DMS53 treated with DMSO at 0.1 percent for 48 hours (cell line): Measurements from ENCODE around the gene ANKRD22.
"Not testable (repeated sequence)": the region's sequence is repeated elsewhere in the genome, so short reads cannot be mapped to it uniquely, and the experiment has no call there.

ENCODE experiments used
- DNase-seq: peaks from one replicate; lab custom pipeline; 2025; ENCODE audit not compliant: unreplicated experiment; lab: John Stamatoyannopoulos, UW

The ANKRD22 gene

DNA sequence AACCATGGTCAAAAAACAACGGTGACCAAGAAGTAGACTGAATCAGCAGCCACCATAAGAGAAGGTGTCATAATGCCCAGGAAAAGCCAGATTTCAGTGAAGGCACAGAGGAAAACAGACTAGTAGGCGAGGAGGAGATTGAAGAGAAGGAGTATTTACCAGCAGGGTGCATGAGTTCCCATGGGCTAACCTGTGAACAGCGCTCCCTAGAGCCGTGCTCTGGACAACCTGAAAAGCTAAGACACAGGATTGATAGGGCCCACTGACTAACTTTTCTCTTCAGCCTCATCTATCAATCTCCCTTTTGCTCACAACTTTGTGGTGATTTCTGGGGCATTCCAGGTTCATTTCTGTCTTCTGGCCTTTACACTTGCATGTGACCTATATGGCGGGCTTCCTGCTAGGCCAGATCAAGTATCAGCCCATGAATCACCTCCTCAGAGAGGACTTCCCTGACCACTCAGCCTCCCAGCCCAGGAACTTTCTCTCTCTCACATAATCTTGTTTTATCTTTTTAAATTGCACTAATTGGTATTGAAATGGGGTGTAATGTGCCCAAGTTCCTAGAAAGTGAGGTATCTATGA, 12.8 kb downstream of the ANKRD22 start:
- DNase-seq: no peak

DNA sequence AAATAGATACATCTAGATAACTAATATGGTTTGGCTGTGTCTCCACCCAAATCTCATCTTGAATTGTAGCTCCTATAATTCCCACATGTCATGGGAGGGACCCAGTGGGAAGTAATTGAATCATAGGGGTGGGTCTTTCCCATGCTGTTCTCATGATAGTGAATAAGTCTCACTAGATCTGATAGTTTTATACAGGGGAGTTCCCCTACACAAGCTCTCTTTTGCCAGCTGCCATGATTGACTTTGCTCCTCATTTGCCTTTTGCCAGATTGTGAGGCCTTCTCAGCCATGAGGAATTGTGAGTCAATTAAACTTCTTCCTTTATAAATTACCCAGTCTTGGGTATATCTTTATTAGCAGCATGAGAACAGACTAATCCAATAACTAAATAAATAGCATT, 14.0 kb downstream of the ANKRD22 start:
- not testable (repeated sequence) for DNase-seq

DNA sequence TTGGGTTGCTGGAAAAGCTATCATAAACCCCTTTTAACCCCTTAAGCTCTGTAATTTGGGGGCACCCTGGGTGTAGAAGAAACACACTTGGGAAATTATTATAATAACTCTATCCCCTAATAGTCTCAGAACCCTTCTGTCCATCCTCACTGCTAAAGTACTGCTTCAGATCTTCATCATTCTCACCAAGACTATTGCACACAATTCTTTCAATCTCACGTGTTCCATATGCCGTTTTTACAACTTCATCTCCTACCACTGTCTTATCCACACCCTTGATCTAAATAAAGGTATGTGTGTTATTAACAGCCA, 15.8 kb downstream of the ANKRD22 start:
- no peak for DNase-seq

GRCh38 chr10:88835096-88835909, 16.3 kb downstream of the ANKRD22 start:
- peak; percentile 79 for DNase-seq

GRCh38 chr10:88833723-88834122, 17.9 kb downstream of the ANKRD22 start:
- DNase-seq: no peak

DNA sequence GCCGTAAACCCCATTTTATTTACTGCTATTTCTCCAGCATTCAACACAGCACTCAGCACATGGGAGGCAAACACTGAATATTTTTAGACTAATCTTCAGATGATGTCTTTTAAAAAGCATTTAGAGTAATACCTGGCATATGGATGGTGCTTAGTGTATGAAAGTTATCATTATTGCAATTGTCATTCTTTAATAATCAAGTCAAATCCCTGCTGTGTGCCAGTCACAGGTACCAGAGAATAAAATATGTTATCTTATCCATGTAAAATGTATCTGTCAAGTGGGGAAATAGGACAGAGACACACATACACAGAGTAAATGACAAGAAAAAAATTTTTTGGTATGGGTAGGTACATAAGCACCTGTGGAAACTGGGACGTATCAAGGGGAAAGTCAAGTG, 18.5 kb downstream of the ANKRD22 start:
- DNase-seq: no peak

- DNase-seq: no peak
Observed at GRCh38 chr10:88832376-88832775, 19.3 kb downstream of the ANKRD22 start.

DNA sequence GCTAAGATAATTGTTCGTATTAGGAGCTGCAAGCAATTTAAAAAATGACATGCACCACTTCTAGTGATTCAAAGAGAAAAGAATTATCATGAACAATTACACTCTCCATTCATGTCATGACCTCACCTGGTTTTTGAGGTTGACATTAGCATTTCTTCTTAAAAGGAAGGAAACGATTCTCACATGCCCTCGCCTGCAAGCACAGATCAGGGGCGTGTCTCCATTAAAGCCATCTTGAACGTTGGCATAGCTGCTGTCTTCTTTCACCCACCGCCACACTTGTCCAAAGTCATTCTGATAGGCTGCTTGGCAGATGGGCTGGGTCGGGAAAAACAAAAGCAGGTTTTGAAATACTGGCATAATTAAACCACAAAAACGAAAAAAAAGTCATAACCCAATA, 19.9 kb downstream of the ANKRD22 start:
- no peak for DNase-seq

GRCh38 chr10:88830643-88831268, 20.9 kb downstream of the ANKRD22 start:
- DNase-seq: no peak

DNA sequence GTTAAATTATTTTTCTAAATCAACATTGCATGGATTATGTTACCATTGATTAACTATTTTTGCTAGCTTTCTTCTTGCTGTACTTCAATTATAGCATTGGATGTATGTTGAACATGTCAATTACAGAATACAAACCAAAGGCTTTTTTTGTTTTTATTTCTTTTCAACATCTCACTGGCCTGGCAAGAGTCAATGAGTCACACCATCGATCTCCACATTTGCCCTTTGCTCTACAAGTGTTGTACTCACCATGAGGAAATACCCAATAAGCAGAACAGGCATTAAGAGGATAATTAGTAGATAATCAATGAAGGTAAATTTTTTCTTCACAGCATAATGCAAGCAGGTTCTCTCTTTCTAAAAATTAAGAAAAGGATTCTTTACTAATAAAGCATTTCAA, 23.3 kb downstream of the ANKRD22 start:
- DNase-seq: no peak

GRCh38 chr10:88827671-88828070, 24.0 kb downstream of the ANKRD22 start:
- no peak for DNase-seq

DNA sequence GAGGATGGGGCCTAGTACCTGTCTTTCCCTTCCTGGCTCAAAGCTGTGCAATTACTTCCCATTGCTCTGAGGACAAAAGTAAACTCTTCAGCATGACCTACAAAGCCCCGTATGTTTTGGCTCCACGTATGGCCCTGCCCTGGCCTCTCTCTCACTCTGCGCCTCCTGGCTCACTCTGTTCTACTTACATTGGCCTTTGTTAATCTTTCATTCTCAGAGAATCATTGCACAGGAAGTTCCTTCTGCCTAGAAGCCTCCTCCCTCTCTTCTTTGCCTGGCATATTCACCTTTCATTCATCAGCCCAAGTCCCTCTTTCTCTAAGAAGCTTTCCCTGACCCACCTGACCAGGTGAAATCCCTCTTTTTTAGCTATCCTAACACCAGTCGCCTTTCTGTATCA, 25.3 kb downstream of the ANKRD22 start:
- no peak for DNase-seq

DNA sequence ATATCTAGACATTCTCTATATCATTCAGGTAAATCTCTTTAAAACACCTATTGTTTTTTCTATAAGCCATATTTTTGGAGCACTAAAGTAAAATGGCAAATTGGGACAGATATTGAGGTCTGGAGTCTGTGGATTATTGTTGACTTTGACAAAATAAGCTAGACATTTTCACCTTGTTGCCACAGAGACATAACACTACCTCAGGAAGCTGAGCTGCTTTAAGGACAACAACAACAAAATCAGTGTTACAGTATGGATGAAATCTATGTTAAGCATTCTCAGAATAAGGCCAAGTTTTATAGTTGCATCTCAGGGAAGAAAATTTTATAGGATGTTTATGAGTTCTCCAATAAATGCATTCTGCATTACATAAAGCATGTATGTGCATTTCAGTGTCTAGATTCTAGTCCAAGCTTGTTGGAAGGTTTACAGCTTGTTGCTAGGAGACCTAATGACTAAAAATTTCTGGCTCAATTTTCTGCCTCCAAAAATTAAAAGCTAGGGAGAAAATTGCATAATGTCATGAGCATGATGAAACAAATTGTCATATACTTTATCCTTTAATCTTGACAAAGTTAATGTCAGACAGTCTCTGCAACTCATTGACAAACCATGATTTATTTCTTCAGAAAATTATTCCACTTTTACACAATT, 30.8 kb downstream of the ANKRD22 start:
- no peak for DNase-seq

DNA sequence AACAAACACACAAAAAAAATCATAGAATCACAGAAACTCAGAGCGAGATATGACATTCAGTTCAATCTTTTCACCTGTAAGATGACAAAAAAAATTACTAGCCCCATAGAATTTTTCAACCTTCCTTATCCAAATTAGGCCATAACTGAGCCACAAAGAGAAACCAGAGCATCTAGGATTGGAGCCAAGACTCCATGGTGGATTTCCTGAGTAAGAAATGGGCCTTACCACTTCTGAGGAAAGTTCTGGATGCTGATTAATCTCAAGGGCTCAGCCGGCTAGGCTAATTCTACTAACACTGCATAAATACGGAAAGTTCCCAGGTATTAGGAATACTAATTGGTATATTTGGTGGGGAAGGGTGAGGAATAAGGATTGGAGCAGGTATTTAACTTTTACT, 32.4 kb downstream of the ANKRD22 start:
- DNase-seq: no peak

- DNase-seq: no peak
Observed at GRCh38 chr10:88813200-88813599, 38.4 kb downstream of the ANKRD22 start.

- peak; percentile 78 for DNase-seq
Observed at GRCh38 chr10:88810196-88810961, 41.3 kb downstream of the ANKRD22 start.

GRCh38 chr10:88809621-88810020, 42.0 kb downstream of the ANKRD22 start:
- no peak for DNase-seq

GRCh38 chr10:88805924-88806323, 45.7 kb downstream of the ANKRD22 start:
- DNase-seq: no peak

GRCh38 chr10:88805361-88805760, 46.3 kb downstream of the ANKRD22 start:
- no peak for DNase-seq

- DNase-seq: no peak
Observed at GRCh38 chr10:88804083-88804812, 47.4 kb downstream of the ANKRD22 start.

- DNase-seq: no peak
Observed at GRCh38 chr10:88803641-88804040, 48.0 kb downstream of the ANKRD22 start.
